GM12891 (cell line): ENCODE data around the gene DEPP1.

Source experiments
- PAX5 ChIP-seq: IDR thresholded peaks from 2 replicates; pipeline ENCODE4 v1.6.1; 2011; ENCODE audit warnings: low read length, moderate library complexity, mild to moderate bottlenecking; ENCODE audit not compliant: insufficient read depth, severe bottlenecking
- POLR2A ChIP-seq: IDR thresholded peaks from 2 replicates; pipeline ENCODE4 v1.6.1; 2011; ENCODE audit warnings: low read depth, low read length, control low read depth
- POLR2AphosphoS5 ChIP-seq: IDR thresholded peaks from 2 replicates; pipeline ENCODE4 v1.6.1; 2011; ENCODE audit warnings: low read depth, low read length, control low read depth

DNA sequence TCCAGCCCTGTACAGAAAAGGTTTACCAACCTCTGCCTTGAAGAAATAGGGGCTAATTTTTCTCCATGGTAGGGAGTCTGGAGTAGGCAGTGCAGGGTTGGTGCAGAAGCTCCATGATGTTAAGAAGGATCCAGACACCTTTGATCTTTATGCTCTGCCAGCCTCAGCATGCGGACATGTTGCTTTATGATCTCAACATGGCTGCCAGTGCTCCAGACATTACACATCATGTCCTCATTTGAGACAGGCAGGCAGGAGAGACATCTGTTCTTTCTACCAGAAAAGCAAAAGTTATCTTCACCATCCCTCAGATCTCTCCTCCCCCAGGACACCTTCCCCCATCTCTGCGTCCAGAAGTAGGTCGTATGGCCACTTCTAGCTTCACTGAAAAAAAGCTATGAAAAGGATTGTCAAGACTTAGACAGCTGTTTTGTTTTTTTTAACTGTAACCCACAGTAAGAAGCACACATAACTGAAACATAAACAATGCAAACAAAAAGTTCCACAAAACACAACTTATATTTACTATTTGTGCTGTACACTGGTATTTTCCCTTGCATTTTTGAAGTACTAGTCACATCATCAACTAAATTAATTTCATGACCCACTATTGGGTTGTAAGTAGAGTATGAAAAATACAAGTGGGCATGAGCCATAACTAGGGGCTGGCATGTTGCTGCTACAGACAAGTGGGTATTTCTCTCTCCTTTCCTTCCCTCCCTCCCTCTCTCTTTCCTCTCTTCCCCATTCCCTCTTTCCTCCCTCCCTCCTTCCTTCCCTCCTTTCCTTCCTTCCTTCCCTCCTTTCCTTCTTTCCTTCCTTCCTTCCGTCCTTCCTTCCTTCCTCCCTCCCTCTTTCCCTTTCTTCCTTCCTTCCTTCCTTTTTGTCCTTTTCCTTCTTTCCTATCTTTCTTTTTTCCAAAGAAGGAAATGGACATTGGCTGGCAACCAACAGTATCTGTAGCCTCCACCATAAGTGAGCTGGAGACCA, 21.6 kb downstream of the DEPP1 start:
- TF ChIP-seq PAX5, result no peak
- TF ChIP-seq POLR2A, result no peak
- no peak for TF ChIP-seq POLR2AphosphoS5
